Ammon's horn (tissue), 1 donor: ENCODE measurements around the gene KHDC4.
"Not testable (repeated sequence)": the region's sequence is repeated elsewhere in the genome, so short reads cannot be mapped to it uniquely, and the experiment has no call there.

Source experiments
- DNase-seq: peaks from one replicate; pipeline ENCODE4 v3.0.0-alpha.2; 2016; ENCODE audit warnings: low spot score

KHDC4 gene

GRCh38 chr1:155900161-155900560 is 34.1 kb downstream of the KHDC4 start:
- no peak for DNase-seq

GRCh38 chr1:155899683-155900082 is 34.5 kb downstream of the KHDC4 start:
- no peak for DNase-seq

DNA sequence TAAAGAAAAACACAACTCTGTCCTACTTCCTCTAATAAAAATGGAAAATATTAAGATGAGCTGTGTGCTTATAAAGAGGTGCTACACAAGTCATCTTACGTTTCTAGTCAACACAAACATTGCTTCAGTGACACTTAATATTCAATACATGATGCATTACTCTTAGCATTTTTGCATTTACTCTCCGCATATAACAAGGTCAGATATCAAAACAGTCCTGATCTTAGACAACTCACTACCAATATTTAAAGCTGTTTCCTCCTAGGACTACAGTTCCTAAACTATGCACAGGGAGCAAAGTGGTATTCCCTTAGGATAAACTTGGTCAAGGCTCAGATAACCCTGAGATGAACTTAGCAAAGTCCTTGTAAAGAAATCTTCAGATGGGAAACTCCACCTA is 35.3 kb downstream of the KHDC4 start:
- DNase-seq: no peak

GRCh38 chr1:155897746-155898145 is 36.5 kb downstream of the KHDC4 start:
- no peak for DNase-seq

DNA sequence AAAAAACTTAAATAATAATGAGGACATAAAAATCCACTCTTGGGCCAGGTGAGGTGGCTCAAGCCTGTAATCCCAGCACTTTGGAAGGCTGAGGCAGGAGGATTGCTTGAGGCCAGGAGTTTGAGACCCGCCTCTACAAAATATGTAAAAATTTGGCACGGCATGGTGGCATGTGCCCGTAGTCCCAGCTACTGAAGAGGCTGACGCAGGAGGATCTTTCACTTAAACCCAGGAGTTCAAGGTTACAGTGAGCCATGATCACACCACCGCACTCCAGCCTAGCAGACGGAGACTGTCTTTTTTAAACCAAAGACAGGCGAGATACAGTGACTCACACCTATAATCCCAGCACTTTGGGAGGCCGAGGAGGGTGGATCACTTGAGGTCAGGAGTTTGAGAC is 37.7 kb downstream of the KHDC4 start:
- not testable (repeated sequence) for DNase-seq

- DNase-seq: not testable (repeated sequence)
These were observed 38.6 kb downstream of the KHDC4 start for GRCh38 chr1:155895617-155896016.

- no peak for DNase-seq
These were observed 40.6 kb downstream of the KHDC4 start for GRCh38 chr1:155893389-155894142.

GRCh38 chr1:155892796-155893195 is 41.4 kb downstream of the KHDC4 start:
- DNase-seq: no peak

DNA sequence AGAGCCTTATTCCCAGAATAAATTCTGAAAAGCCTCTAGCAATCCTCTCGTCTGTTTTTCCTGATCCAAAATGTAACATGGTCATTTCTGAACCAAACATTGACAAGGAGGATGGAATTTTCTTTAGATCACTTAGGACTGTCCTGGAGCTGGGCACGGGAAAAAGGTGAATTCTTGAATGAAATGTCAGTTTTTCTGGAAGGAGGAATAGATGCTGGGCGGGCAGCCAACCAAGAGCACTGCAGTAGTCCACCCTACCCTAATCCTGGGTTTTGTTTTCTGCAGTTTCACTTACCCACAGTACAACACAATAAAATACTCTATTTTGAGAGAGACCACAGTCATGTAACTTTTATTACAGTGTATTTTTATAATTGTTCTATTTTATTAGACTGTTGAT is 44.0 kb downstream of the KHDC4 start:
- DNase-seq: no peak

GRCh38 chr1:155889566-155889965 is 44.6 kb downstream of the KHDC4 start:
- no peak for DNase-seq

DNA sequence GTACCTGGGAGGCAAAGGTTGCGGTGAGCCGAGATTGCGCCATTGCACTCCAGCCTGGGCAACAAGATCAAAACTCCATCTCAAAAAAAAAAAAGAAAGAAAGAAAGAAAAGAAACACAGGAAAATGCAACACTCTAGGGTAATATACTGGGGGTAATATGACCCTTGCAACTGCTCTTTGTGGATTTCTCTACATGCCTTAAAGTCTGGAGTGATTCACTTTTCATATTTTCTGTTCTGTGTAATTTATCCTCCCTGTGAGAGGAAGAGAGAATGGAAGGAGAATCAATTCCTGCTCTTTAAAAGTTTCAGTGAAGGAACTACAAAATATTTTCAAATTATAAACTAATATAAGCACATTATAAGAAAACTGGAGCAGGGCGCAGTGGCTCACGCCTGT is 45.7 kb downstream of the KHDC4 start:
- DNase-seq: no peak

GRCh38 chr1:155884982-155885381 is 49.2 kb downstream of the KHDC4 start:
- DNase-seq: no peak

- no peak for DNase-seq
These were observed 49.9 kb downstream of the KHDC4 start for GRCh38 chr1:155884031-155884960.

DNA sequence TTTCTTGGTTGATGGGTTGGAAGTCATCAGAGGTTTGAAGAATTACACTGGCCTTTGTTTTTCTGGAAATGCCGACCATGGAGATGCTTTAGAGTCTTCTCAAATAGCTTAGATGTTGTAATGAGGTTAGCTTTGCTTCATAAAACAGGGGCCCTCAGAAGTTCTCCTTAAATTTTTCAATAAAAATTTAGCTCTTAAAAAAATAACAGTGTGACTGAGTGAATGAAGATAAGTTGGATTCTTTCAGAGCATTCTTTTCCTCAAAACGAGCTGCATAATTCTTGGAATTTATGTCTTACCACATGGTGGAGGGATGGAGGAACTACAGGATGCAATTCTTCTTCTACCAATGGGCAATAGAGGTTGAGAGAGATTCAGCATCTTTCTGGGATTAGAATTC is 51.4 kb downstream of the KHDC4 start:
- DNase-seq: no peak

DNA sequence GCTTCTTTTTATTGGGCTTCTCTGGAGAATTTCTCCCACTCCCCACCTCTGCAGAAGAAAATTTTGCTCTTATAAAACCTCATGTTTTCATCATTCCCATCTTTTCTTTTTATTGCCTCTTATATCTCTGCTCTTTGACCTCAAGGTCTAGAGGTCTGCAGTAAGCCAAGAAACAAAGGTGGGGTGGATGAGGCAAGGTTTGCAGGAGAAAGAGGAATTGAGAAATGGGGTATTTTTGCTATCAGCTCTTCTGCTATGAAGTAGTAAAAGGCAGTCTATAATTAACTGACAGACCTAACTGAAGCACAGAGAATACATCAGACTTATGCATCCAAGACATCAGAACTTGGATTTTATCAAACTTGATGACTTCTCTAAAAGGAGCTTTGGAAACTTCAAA is 52.0 kb downstream of the KHDC4 start:
- no peak for DNase-seq

DNA sequence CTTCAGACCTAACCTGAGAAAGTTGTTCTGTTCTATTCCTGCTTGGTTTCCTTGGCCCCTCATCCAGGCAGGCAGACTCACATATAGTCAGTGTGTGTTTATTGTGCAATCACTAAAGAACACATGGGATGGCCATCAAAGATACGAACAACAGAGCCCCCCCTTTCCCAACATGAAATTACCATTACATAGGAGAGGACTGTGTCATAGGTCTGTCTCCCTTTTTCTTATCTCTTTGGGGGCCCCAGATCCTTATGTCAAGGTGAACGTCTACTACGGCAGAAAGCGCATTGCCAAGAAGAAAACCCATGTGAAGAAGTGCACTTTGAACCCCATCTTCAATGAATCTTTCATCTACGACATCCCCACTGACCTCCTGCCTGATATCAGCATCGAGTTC is 53.3 kb downstream of the KHDC4 start:
- DNase-seq: no peak

- no peak for DNase-seq
These were observed 54.0 kb downstream of the KHDC4 start for GRCh38 chr1:155880251-155880650.

- DNase-seq: no peak
These were observed 56.3 kb downstream of the KHDC4 start for GRCh38 chr1:155877945-155878344.

DNA sequence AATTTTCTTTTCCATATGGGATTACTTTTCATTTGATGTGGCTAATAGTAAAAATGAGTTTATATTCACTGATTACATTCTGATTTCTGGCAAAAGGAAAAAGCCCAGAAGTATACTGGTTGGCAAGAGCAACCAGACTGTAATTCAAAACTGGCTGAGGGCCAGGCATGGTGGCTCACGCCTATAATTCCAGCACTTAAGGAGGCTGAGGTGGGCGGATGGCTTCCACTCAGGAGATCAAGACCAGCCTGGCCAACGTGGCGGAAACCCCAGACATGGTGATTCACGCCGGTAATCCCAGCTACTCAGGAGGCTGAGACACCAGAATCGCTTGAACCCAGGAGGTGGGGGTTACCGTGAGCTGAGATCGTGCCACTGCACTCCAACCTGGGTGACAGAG is 60.4 kb downstream of the KHDC4 start:
- DNase-seq: no peak

GRCh38 chr1:155872527-155872926 is 61.7 kb downstream of the KHDC4 start:
- peak; percentile 84 for DNase-seq

- DNase-seq: peak; percentile 98
These were observed 62.8 kb downstream of the KHDC4 start for GRCh38 chr1:155871390-155871789.

DNA sequence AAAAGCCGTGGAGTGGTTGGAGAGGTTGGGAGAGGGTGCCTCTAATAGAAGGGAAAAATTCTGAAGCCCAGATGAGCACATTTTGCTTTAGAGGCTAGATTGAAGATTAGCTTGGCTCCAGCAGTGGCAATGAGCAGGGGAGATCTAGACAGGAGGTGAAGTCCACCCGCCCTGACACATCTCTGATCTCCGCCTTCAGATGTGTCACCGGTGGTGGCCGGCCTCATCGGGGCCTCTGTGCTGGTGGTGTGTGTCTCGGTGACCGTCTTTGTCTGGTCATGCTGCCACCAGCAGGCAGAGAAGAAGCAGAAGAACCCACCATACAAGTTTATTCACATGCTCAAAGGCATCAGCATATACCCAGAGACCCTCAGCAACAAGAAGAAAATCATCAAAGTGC is 66.4 kb downstream of the KHDC4 start:
- no peak for DNase-seq

GRCh38 chr1:155864393-155864792 is 69.8 kb downstream of the KHDC4 start:
- DNase-seq: no peak
